Activated T-cell treated with anti-CD3 and anti-CD28 coated beads, Interleukin-2, amount 50 U/mL, for 4 hours (primary cell): ENCODE measurements around the gene EXD3. TPM values are rescaled to one million over a fixed set of nuclear protein-coding genes. Genes with fewer than 3 reads are reported as not detected.

Experiments used
- ATAC-seq, 2 donors: fragments of 200-7000 bp; cut with Tn5 transposase; one replicate each; pipeline ENCODE4 v1.10.0; 2021
- DNase-seq: peaks from one replicate; pipeline ENCODE4 v3.0.0-alpha.2; 2020
- H3K27me3 Mint-ChIP-seq: one replicate; pipeline ENCODE4 v1.8.0; 2021; ENCODE audit warnings: low read depth, mixed read lengths
- H3K36me3 Mint-ChIP-seq: one replicate; pipeline ENCODE4 v1.8.0; 2022; ENCODE audit warnings: mixed read lengths; ENCODE audit not compliant: insufficient read depth
- H3K4me1 Mint-ChIP-seq: one replicate; pipeline ENCODE4 v1.8.0; 2021; ENCODE audit warnings: low read depth, mixed read lengths
- H3K4me3 Mint-ChIP-seq: one replicate; pipeline ENCODE4 v1.8.0; 2021; ENCODE audit warnings: mild to moderate bottlenecking, moderate library complexity, mixed read lengths
- H3K9me3 Mint-ChIP-seq: one replicate; pipeline ENCODE4 v1.8.0; 2021; ENCODE audit warnings: mixed read lengths
- total RNA-seq, 3 donors: library from RNA; stranded (reverse); gene quantifications; one replicate each; pipeline ENCODE4 v1.2.1, GENCODE V29; 2021

The EXD3 gene
- total RNA-seq, 3 donors from 2014 or later = 1.7 to 2.8 (median 2.5) TPM

DNA sequence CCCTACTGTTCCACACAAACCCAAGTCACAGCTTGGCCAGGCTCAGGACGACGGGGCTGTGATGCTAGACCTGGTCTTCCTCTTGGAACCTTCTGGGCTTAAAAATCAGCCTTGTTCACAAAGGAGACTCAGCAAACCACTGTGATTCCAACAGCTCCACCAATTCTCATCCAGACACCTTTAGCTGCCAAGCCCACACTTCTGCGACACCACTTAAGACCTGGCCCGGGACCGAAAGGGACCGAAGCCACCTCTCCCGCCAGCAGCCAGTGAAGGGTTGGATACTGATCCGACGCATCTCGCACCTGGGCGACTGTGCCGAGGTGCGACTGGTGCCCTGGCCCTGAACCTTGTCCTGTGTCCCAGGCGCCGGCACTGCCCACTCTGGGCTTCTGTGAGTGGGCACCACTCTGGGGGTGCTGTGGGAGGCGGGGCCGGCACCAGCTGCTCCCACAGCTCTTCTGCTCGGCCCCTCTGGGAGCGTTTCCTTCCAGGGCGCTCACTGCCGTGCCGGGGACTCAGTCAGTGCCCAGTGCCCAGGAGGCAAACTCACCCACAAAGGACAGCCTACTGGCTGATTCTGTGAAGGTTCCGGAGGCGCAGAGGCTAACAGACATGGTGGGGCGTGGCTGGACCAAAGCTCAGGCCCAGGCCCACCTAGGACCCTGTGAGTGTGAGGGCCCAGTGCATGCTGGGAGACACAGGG lies 50.9 kb downstream of the EXD3 start:
- no peak overlapping the region for H3K4me3 Mint-ChIP-seq
- no peaks in the 10 kb centered on the region for H3K4me1 Mint-ChIP-seq
- H3K9me3 Mint-ChIP-seq = no peaks in the 10 kb centered on the region
- DNase-seq (no peak), ATAC-seq (no peak)
- H3K27me3 Mint-ChIP-seq = no peaks in the 10 kb centered on the region
- H3K36me3 Mint-ChIP-seq = peaks cover 3% of the 10 kb centered on the region

DNA sequence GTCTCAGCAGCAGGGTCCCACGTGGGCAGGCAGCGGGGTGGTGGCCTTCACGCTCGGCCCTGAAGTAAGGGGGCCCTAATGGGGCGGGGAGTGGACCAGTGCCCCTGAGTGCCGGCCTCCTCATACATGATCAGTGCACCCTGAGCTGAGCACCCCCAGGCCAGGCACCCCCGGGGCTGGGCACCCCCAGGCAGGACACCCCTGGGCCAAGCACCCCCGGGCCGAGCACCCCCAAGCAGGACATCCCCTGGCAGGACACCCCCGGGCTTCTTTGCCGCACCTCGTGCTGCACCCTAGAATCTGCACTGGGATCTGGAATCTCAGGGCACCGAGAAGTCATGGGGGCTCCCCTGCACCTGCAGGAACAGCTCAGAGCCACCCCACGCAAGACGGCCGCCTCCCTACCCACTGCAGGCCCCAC lies 51.4 kb downstream of the EXD3 start:
- ATAC-seq (no peak), DNase-seq (no peak)
- Mint-ChIP-seq H3K9me3 (no peaks in the 10 kb centered on the region), H3K4me1 (no peaks in the 10 kb centered on the region), H3K27me3 (no peaks in the 10 kb centered on the region), H3K36me3 (peaks cover 3% of the 10 kb centered on the region), H3K4me3 (no peak overlapping the region)

DNA sequence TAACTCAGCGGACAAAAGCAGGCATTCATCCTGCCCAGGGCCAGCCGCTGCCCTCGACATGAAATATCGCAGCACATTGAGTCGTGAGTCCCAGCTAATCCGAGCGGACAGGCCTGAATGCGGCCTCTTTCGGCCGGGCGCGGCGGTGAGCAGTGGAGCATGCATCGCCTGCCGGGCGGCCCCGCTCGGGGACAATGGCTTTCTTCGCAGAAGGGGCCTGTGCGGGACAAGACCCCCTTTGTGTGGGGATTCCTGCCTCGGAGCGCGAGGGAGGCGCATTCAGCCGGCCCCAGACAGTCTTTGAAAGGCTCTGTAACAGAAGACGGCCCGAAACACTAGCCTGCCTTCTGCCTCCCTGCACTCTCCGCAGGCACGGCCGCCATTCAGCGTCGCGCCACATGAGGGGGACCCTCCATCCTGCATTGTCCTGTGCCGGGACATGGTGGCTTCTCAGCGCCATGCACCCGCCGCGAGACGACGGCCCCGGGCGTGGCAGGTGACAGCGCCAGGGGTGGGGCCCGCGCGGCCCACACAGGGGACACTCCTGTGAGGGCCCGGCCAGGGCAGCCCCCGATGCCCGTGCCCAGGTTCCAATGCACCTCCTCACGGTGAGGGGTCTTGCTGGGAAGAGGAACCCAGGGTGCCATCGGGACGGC lies 52.0 kb downstream of the EXD3 start:
- H3K9me3 Mint-ChIP-seq = no peaks in the 10 kb centered on the region
- no peak for ATAC-seq
- no peaks in the 10 kb centered on the region for H3K27me3 Mint-ChIP-seq
- peaks cover 3% of the 10 kb centered on the region for H3K36me3 Mint-ChIP-seq
- no peak for DNase-seq
- no peaks in the 10 kb centered on the region for H3K4me1 Mint-ChIP-seq
- H3K4me3 Mint-ChIP-seq = no peak overlapping the region

DNA sequence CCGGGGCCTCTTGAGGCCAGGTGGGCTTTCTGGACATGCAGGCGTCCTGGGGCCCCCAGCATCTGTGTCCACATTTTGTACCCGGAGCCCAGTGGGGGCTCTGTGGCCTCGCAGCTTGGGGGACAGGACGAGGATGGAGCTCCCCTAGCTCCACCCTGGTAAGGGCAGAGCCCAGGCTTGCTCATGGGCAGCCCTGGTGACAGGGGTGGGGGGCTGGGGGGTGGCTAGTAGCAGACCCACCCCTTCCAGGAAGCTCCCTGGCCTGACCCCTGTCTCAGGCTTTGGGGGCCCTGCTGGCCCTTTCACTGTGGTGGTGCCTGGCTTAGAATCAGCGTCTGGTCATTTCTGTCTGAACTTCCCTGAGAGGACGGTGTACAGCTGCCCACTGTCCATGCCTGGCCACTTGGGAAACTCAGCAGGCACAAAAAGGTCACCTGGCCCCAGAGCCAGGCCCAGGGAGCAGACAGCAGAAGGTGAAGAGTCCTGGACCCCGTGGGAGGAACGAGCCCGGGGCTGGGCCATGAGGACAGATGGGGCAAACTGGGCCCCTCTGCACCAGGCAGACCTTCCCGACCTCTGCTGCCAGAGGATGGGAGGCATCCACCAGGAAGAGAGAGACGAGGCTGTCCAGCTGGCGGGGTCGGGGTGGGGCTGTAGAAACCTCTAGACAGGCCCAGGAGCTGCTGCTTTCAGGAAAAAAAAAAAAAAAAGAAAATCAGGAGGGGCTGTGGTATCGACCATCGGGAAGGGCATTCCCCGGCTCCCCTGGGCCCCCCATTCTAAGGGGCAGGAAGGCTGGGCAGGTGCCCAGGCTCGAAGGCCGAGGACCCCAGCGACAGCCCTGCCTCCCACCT lies 52.8 kb downstream of the EXD3 start:
- peaks cover 5% of the 10 kb centered on the region for H3K36me3 Mint-ChIP-seq
- no peaks in the 10 kb centered on the region for H3K4me1 Mint-ChIP-seq
- DNase-seq (no peak), ATAC-seq (no peak)
- no peak overlapping the region for H3K4me3 Mint-ChIP-seq
- H3K27me3 Mint-ChIP-seq = no peaks in the 10 kb centered on the region
- H3K9me3 Mint-ChIP-seq = no peaks in the 10 kb centered on the region

DNA sequence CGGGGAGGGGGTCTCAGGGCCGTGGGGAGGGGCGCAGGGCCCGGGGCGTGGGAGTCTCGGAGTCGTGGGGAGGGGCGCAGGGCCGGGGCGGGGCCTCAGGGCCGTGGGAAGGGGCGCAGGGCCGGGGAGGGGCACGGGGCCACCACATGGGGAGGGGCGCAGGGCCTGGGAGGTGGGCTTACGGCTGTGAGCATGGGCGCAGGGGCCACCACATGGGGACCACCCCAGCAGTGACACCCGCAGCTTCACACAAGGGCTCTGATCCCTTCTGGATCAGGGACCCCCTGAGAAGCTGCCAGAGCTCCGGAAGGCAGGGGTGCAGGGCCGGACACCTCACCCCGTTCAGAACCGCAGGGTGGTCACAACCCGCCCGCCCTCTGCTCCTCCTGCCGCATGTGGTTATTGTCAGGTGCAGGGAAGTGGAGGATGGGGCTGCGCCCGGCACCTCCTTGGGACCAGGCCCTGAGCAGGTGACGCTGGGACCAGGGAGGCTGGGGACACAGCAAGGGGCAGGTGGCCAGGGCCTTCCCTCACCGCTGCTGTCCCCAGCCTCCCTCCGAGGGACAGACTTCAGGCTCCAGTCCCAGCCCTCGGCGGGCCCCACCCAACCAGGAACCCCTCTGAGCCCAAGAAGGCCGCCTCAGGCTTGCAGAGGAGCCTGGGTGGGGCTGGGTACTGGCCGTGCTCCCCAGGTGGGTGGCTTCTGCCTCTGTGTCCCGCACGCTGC lies 53.7 kb downstream of the EXD3 start:
- peaks cover 5% of the 10 kb centered on the region for H3K36me3 Mint-ChIP-seq
- ATAC-seq = no peak
- no peaks in the 10 kb centered on the region for H3K27me3 Mint-ChIP-seq

DNA sequence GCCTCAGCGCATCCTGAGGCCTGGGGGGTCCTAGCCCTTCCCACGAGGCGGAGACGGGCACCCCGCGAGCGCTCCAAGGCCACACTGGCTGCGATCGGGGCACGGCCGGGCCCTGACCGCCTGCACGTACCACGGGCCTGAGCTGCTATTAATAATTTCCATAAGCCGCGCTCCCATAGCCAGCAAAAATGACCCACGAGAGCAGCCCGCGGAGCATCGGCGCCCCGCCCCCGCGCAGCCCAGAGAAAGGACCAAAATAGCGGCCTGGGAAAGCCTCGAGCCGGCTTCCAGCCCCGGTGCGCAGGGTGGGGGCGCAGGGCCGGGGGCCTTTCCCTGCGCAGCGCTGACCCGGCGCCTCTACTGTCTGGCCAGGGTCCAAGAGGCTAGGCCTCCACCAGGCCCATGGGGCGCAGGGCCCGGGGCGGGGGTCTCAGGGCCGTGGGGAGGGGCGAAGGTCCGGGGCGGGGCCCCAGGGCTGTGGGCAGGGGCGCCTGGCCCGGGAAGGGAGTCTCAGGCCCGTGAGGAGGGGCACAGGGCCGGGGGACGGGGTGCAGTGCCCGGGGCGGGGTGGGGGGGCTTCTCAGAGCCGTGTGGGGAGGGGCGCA lies 54.4 kb downstream of the EXD3 start:
- DNase-seq (no peak), ATAC-seq (no peak)
- Mint-ChIP-seq H3K4me3 (no peak overlapping the region), H3K36me3 (peaks cover 2% of the 10 kb centered on the region), H3K9me3 (no peaks in the 10 kb centered on the region), H3K4me1 (no peaks in the 10 kb centered on the region), H3K27me3 (no peaks in the 10 kb centered on the region)

More for the DNA sequence above, 53.7 kb downstream of the EXD3 start:
- Mint-ChIP-seq H3K9me3 (no peaks in the 10 kb centered on the region), H3K4me3 (no peak overlapping the region), H3K4me1 (no peaks in the 10 kb centered on the region)
- no peak for DNase-seq

DNA sequence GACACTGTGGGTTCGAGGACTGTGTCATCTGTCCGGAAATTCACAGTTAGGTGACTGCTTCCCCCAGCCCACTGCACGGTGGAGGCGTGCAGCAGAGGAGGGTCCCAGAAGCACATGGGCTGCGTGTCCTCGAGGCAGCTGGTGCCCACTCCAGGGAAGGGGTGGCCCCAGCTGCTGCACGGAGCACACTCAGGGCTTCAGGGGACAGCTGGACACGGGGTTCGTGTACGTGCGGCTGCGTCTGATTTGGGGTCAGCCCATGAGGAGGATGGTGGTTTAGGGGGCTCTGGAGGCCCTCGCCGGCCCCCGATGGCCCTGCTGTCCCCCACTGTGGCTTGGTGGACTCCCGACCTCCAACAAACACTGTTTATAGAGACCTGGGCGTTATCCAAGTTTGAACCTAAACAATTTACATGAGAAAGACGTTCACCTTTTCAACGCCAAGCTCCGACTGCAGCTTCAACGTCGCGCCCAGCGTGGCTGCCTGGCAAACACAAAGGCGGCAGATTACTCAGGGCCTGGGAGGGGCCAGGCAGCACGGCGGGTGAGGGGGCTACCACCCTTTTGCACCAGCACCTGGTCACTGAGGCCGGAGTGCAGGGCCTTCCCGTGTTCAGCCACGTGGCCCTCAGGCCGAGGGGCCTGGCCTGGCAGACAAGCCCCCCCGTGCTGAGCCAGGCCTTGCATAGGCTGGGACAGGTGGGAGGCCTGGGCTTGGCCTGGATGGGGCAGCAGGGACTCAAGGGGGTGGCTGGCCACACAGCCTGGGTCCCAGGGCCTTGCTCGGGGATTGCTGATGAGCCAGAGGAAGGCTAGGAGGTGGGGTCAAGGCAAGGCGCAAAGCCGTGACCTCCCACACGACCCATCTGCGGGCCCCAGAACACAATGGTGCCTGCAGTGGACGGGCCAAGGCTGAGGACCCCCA lies 55.2 kb downstream of the EXD3 start:
- H3K27me3 Mint-ChIP-seq = no peaks in the 10 kb centered on the region
- ATAC-seq = no peak
- H3K4me1 Mint-ChIP-seq = no peaks in the 10 kb centered on the region
- H3K36me3 Mint-ChIP-seq = peaks cover 2% of the 10 kb centered on the region
- H3K4me3 Mint-ChIP-seq = no peak overlapping the region
- no peak for DNase-seq
- H3K9me3 Mint-ChIP-seq = no peaks in the 10 kb centered on the region

DNA sequence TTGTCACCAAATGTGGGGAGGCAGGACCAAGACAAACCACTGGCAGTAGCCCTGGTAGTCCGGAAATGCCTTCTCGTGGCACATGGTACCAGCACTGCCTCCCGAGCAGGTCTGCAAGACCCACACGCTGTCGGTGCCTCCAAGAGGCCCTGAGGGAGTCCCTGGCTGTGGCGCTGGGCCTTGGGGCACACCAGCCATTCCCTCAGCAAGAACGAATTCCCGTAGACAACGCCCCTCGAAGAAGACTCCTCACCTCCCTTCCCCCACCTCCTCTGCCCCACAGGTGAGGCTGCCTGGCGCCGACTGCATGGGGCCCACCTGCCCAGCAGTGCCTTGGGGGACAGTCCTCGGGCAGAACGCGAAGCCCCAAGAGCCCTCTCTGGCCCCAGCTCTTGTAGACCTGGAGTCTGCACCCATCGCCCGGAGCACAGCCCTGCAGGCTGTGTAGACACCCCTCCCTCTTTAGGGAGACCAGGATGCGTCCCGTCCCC lies 56.0 kb downstream of the EXD3 start:
- Mint-ChIP-seq H3K27me3 (no peaks in the 10 kb centered on the region), H3K36me3 (peaks cover 2% of the 10 kb centered on the region), H3K4me3 (no peak overlapping the region), H3K4me1 (no peaks in the 10 kb centered on the region), H3K9me3 (no peaks in the 10 kb centered on the region)
- DNase-seq (no peak), ATAC-seq (no peak)

DNA sequence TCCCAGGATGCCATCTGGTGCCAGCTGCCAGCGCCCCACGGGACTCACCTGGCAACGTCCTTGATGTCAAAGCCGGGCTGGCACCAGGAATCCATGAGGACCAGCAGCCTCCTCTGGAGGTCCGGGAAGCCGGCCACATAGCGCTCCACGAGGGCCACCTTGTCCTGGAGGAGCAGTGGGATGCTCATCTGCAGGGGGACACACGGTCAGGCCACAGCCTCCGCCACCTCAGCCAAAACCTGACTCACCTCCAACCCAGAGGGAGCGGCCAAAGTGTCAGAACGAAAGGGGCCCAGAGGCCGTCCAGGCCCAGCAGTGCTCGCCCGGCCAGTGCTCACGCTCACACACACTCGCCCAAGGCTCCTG lies 56.5 kb downstream of the EXD3 start:
- DNase-seq = no peak
- Mint-ChIP-seq H3K4me1 (no peaks in the 10 kb centered on the region), H3K4me3 (no peak overlapping the region), H3K36me3 (peaks cover 2% of the 10 kb centered on the region), H3K27me3 (no peaks in the 10 kb centered on the region), H3K9me3 (no peaks in the 10 kb centered on the region)
- ATAC-seq = no peak

DNA sequence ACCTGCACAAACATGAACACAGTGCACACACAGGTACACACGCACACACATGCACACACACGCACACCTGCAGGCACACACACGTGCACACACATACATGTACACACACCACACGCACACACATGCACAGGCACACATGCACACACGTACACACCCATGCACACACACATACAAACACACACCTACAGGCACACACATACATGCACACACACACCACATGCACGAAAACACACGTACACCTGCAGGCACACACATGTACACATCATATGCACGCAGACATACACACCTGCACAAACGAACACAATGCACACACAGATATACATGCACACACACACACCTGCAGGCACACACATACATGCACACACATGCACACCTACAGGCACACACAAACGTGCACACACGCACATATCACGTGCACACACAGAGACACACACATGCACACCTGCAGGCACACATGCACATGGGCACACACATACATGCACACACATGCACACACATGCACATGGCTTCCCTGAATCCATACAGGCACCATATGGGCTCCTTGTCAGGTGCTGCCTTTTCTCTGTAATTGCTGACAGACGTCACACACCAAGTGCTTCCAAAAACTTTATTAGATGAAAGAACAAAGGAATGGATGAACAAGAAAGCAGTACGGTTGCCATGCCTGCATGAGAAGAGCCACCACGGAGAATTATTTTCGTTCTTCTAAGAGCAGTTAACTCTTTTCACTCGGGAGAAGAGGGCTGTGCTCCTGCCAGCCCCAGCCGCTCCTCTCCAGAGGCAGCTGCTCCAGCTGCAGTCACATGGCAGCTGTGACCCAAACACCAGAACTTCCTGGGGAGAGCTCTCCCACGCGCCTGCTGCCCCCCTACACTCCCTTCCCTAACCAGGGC lies 57.2 kb downstream of the EXD3 start:
- Mint-ChIP-seq H3K4me1 (no peaks in the 10 kb centered on the region), H3K27me3 (no peaks in the 10 kb centered on the region), H3K36me3 (peaks cover 2% of the 10 kb centered on the region), H3K9me3 (no peaks in the 10 kb centered on the region), H3K4me3 (no peak overlapping the region)
- ATAC-seq (no peak), DNase-seq (no peak)

DNA sequence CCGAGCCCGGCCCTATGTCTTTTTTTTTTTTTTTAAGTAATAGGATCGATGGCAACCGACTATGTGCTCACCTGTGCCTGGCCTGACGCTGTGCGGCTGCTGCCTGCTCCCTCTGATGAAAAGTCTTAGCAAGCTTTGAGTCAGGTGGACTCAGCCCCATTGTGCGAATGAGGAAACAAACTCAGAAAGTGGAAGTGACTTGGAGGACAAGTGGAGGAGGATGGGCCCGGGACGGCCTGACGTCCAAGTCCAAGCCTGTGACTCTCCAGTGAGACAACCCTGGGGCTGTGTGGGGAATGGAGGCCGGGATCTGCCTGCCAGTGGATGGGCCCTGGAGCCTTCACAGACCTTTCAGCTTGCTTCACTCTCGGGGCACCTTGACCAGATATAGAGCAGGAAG lies 57.9 kb downstream of the EXD3 start:
- Mint-ChIP-seq H3K9me3 (no peaks in the 10 kb centered on the region), H3K4me1 (no peaks in the 10 kb centered on the region), H3K36me3 (peaks cover 2% of the 10 kb centered on the region), H3K27me3 (no peaks in the 10 kb centered on the region), H3K4me3 (no peak overlapping the region)
- no peak for ATAC-seq
- no peak for DNase-seq

DNA sequence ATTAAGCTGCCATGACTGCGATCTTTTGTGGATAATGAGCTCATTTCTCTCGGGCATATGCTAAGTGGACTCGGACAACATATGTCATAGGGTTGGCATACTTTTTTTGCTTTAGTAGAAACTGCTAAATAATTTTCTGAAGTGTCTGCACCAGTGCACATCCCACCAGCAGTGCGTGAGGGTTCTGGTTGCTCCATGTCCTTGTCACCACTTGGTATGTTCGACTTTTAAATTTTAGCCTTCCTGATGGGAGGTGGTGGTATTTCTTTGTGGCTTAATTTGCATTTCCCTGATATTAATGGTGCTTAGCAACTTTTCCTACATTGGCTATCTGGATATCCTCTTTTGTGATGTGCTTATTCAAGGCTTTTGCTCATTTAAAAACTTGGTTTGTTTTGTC lies 63.1 kb downstream of the EXD3 start:
- H3K4me1 Mint-ChIP-seq = no peaks in the 10 kb centered on the region
- no peak for DNase-seq
- H3K27me3 Mint-ChIP-seq = no peaks in the 10 kb centered on the region
- peaks cover 9% of the 10 kb centered on the region for H3K9me3 Mint-ChIP-seq
- H3K36me3 Mint-ChIP-seq = peaks cover 3% of the 10 kb centered on the region
- ATAC-seq = no peak
- no peak overlapping the region for H3K4me3 Mint-ChIP-seq
